ENCODE measurements around the gene IRX5.

DNA sequence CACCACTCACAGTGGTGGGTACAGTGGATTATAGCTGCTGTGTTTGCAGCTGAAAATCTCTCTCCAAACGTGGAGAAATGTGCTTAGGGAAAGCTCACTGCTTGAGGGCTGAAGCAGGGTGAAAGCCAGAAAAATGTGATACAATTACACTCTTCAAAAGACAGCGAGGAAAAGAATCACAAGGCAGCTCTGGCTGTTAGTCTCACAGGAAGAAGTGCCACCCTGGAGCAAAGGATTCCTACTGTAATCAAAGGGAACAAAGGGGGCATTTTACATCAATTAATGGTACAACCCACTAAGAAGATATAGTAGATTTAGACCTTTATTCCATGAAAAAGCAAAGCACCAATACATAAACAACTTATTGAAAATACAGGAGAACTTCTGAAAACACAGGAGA is 48.1 kb upstream of the IRX5 start:
- TF ChIP-seq ARNT (IDR thresholded peaks at IDR 0.05) (no peak), ZNF384 (IDR thresholded peaks at IDR 0.05) (no peak), L3MBTL2 (conservative IDR thresholded peaks at IDR 0.05) (no peak), FOXM1 (IDR thresholded peaks at IDR 0.05; ENCODE audit: borderline replicate concordance) (no peak), SUZ12 (IDR thresholded peaks at IDR 0.05) (no peak), BHLHE40 (IDR thresholded peaks at IDR 0.05; ENCODE audit: borderline replicate concordance) (no peak), ELF4 (IDR thresholded peaks at IDR 0.05) (no peak), TARDBP (IDR thresholded peaks at IDR 0.05) (no peak)
